Fibroblast of lung (primary cell): ENCODE results near the gene TMEM233. TPM values are rescaled to one million over a fixed set of nuclear protein-coding genes. Genes with fewer than 3 reads are reported as not detected.

Source experiments
- DNase-seq, 2 donors: peaks; one replicate each; pipeline versions ENCODE4 v3.0.0 to v3.0.0-alpha.2; 2010; ENCODE audit warnings: low read depth in 2 of 2
- H2AFZ ChIP-seq: 2 replicates; pipeline ENCODE4 v1.5.1; 2012; ENCODE audit warnings: low read length, control low read depth, inconsistent platforms
- H3K27ac ChIP-seq: 2 replicates; pipeline ENCODE4 v1.5.1; 2011; ENCODE audit warnings: low read length, control low read depth; ENCODE audit not compliant: insufficient read depth
- H3K27me3 ChIP-seq: 2 replicates; pipeline ENCODE4 v1.5.1; 2011; ENCODE audit warnings: mild to moderate bottlenecking, low read length; ENCODE audit not compliant: control insufficient read depth, insufficient read depth
- H3K36me3 ChIP-seq: 2 replicates; pipeline ENCODE4 v1.5.1; 2011; ENCODE audit warnings: low read length; ENCODE audit not compliant: control insufficient read depth, insufficient read depth
- H3K4me1 ChIP-seq: 2 replicates; pipeline ENCODE4 v1.5.1; 2011; ENCODE audit warnings: low read length; ENCODE audit not compliant: control insufficient read depth, insufficient read depth; ENCODE audit errors: extremely low read depth
- H3K4me2 ChIP-seq: 2 replicates; pipeline ENCODE4 v1.5.1; 2011; ENCODE audit warnings: low read length, control low read depth; ENCODE audit not compliant: insufficient read depth; ENCODE audit errors: extremely low read depth
- H3K4me3 ChIP-seq, 4 experiments: fragments of 200-600 bp in 1 of 4; sonication (generic) in 1 of 4; replicated peaks in 1 of 4; 2 replicates each; pipeline ENCODE4 v1.5.1; 2011 to 2016; ENCODE audit warnings: low read length in 4 of 4, low read depth in 3 of 4, mild to moderate bottlenecking in 3 of 4, control low read depth in 2 of 4, inconsistent platforms in 1 of 4, mixed read lengths in 1 of 4; ENCODE audit not compliant: insufficient read depth in 1 of 4; ENCODE audit errors: control extremely low read depth in 1 of 4
- H3K79me2 ChIP-seq: 2 replicates; pipeline ENCODE4 v1.5.1; 2012; ENCODE audit warnings: mild to moderate bottlenecking, low read length, inconsistent platforms; ENCODE audit not compliant: control insufficient read depth, insufficient read depth
- H3K9ac ChIP-seq: 2 replicates; pipeline ENCODE4 v1.5.1; 2011; ENCODE audit warnings: mild to moderate bottlenecking, low read length, control low read depth; ENCODE audit not compliant: insufficient read depth
- H3K9me3 ChIP-seq: 2 replicates; pipeline ENCODE4 v1.5.1; 2012; ENCODE audit warnings: low read depth, low read length; ENCODE audit not compliant: control insufficient read depth, insufficient read depth
- H4K20me1 ChIP-seq: 2 replicates; pipeline ENCODE4 v1.5.1; 2011; ENCODE audit warnings: low read length; ENCODE audit not compliant: control insufficient read depth, insufficient read depth; ENCODE audit errors: extremely low read depth
- EZH2 ChIP-seq: IDR thresholded peaks from 2 replicates; pipeline ENCODE4 v1.5.1; 2012; ENCODE audit warnings: low read length, control low read depth, mild to moderate bottlenecking; ENCODE audit errors: missing control alignments
- polyA plus RNA-seq, 2 donors: library from polyadenylated mRNA; depleted of rRNA in 1 of 2; stranded (reverse) in 1 of 2; unstranded in 1 of 2; fragments of >200 nt; gene quantifications; 2 replicates each; pipeline ENCODE4 v1.2.1, GENCODE V29; 2011 to 2012; ENCODE audit warnings: missing spikeins in 1 of 2
- total RNA-seq: library from RNA; depleted of rRNA; stranded (reverse); fragments of >200 nt; gene quantifications from 2 replicates; pipeline ENCODE4 v1.2.1, GENCODE V29; 2014
- TF ChIP-seq, protein P1 (sequence below), 2 donors: IDR thresholded peaks in 1 of 2; conservative IDR thresholded peaks in 1 of 2; 1 replicate in 1 of 2; 2 replicates in 1 of 2; pipeline ENCODE4 v1.5.1; 2011 to 2012; ENCODE audit warnings: low read length in 2 of 2, control low read depth in 1 of 2, inconsistent platforms in 1 of 2, low read depth in 1 of 2, mild to moderate bottlenecking in 1 of 2

The TMEM233 gene
- total and polyA plus RNA-seq, 2 donors (not counting 1 experiment from before 2014, with no cell fraction given), result under 0.01 TPM; not detected in 1

DNA sequence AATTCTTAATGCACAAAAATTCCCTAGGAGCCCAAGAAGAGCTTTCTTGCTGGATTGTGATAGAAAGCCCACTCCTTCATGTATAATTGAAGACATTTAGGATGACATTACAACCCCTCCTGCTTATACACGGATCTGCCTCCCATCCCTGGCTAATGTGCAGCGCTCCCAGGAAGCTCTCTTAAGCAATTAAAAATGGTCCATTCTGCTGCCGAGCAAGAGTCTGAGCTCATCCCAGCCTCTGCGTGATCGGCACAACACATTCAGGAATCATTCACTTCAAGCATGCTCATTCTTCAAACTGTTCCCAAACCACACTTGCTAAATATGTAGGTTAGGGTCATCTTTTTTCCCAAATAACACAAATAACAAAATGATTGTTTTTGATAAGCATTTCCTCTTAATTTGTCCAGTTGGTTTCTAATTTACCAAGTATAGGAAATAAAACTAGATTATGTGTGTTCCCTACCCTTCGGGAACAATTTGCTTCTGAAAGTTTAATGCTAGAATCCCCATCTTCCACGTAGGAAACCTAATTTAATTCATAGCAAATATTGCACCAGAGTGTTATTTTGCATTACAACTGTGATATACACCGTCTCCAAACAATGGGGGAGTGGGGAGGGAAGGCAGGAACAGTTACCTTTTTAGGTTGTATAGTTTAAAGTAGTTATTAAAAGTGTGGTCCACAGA lies 17.3 kb upstream of the TMEM233 start:
- H2AFZ ChIP-seq, result no peak overlapping the region
- H3K4me1 ChIP-seq, result no peaks in the 10 kb centered on the region
- H3K4me2 ChIP-seq, result no peak overlapping the region
- no peak overlapping the region for H3K9ac ChIP-seq
- H3K27ac ChIP-seq, result no peak overlapping the region
- no peaks in the 10 kb centered on the region for H3K27me3 ChIP-seq
- no peaks in the 10 kb centered on the region for H4K20me1 ChIP-seq
- DNase-seq, result no peak
- no peaks in the 10 kb centered on the region for H3K36me3 ChIP-seq
- H3K4me3 ChIP-seq, result no peak overlapping the region
- no peaks in the 10 kb centered on the region for H3K79me2 ChIP-seq
- H3K9me3 ChIP-seq, result no peaks in the 10 kb centered on the region
- no peak for TF ChIP-seq EZH2
- TF ChIP-seq, protein P1, sequence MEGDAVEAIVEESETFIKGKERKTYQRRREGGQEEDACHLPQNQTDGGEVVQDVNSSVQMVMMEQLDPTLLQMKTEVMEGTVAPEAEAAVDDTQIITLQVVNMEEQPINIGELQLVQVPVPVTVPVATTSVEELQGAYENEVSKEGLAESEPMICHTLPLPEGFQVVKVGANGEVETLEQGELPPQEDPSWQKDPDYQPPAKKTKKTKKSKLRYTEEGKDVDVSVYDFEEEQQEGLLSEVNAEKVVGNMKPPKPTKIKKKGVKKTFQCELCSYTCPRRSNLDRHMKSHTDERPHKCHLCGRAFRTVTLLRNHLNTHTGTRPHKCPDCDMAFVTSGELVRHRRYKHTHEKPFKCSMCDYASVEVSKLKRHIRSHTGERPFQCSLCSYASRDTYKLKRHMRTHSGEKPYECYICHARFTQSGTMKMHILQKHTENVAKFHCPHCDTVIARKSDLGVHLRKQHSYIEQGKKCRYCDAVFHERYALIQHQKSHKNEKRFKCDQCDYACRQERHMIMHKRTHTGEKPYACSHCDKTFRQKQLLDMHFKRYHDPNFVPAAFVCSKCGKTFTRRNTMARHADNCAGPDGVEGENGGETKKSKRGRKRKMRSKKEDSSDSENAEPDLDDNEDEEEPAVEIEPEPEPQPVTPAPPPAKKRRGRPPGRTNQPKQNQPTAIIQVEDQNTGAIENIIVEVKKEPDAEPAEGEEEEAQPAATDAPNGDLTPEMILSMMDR (conservative IDR thresholded peaks at IDR 0.05 in 1 of 2, IDR thresholded peaks at IDR 0.05 in 1 of 2; ENCODE audit: low read depth in 1 of 2, low read length in 2 of 2), result no peak

DNA sequence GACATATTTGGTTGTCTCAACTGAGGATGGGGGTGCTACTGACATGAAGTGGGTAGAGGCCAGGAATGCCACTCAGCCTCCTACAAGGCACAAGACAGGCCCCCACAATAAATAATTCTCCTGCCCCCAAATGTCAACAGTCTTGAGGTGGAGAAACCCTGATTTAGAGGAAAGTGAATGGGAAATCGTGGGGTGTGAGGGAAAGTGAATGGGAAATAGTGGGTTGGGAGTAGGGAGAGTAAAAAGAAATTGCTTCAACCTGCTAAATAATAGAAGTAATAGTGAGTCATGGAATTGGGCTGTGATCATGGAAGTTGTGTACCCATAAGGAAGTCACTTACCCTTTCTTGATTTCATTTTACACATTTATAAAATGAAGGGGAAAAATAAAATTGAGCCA lies 16.7 kb upstream of the TMEM233 start:
- Histone ChIP-seq H3K36me3 (no peaks in the 10 kb centered on the region), H3K79me2 (no peaks in the 10 kb centered on the region), H3K27ac (no peak overlapping the region), H3K4me3 (no peak overlapping the region), H2AFZ (no peak overlapping the region), H3K27me3 (no peaks in the 10 kb centered on the region), H3K9ac (no peak overlapping the region), H4K20me1 (no peaks in the 10 kb centered on the region), H3K4me2 (no peak overlapping the region), H3K9me3 (no peaks in the 10 kb centered on the region), H3K4me1 (no peaks in the 10 kb centered on the region)
- DNase-seq, result no peak
- TF ChIP-seq EZH2, result no peak
- TF ChIP-seq, protein P1 (conservative IDR thresholded peaks at IDR 0.05 in 1 of 2, IDR thresholded peaks at IDR 0.05 in 1 of 2; ENCODE audit: low read depth in 1 of 2, low read length in 2 of 2), result no peak

- no peaks in the 10 kb centered on the region for H3K4me1 ChIP-seq
- DNase-seq, result peak in 1 of 2 donors; percentile 63
- H2AFZ ChIP-seq, result no peak overlapping the region
- H3K27me3 ChIP-seq, result no peaks in the 10 kb centered on the region
- no peaks in the 10 kb centered on the region for H3K79me2 ChIP-seq
- TF ChIP-seq, protein P1 (conservative IDR thresholded peaks at IDR 0.05 in 1 of 2, IDR thresholded peaks at IDR 0.05 in 1 of 2; ENCODE audit: low read depth in 1 of 2, low read length in 2 of 2), result no peak
- TF ChIP-seq EZH2, result no peak
- no peaks in the 10 kb centered on the region for H4K20me1 ChIP-seq
- H3K4me2 ChIP-seq, result no peak overlapping the region
- no peak overlapping the region for H3K4me3 ChIP-seq
- H3K36me3 ChIP-seq, result no peaks in the 10 kb centered on the region
- H3K27ac ChIP-seq, result no peak overlapping the region
- H3K9me3 ChIP-seq, result no peaks in the 10 kb centered on the region
- no peak overlapping the region for H3K9ac ChIP-seq
These were observed 15.5 kb upstream of the TMEM233 start for GRCh38 chr12:119578112-119578511.
